Fibroblast of skin of right biceps (primary cell): ENCODE data around the gene TAS1R3.
"Not testable (repeated sequence)": the region's sequence is repeated elsewhere in the genome, so short reads cannot be mapped to it uniquely, and the experiment has no call there.

Experiments used
- DNase-seq: peaks from one replicate; pipeline ENCODE4 v3.0.0-alpha.2; 2013

TAS1R3 gene

GRCh38 chr1:1309251-1310108 lies 21.6 kb upstream of the TAS1R3 start:
- DNase-seq: no peak

GRCh38 chr1:1310109-1310385 lies 21.0 kb upstream of the TAS1R3 start:
- DNase-seq: no peak

GRCh38 chr1:1310476-1311053 lies 20.5 kb upstream of the TAS1R3 start:
- no peak for DNase-seq

GRCh38 chr1:1311107-1312104 lies 19.7 kb upstream of the TAS1R3 start:
- DNase-seq: no peak

GRCh38 chr1:1312450-1313314 lies 18.4 kb upstream of the TAS1R3 start:
- no peak for DNase-seq

GRCh38 chr1:1313500-1314236 lies 17.4 kb upstream of the TAS1R3 start:
- DNase-seq: no peak

GRCh38 chr1:1314237-1314586 lies 16.9 kb upstream of the TAS1R3 start:
- no peak for DNase-seq

- DNase-seq: no peak
Measured at GRCh38 chr1:1314678-1315335, 16.3 kb upstream of the TAS1R3 start.

GRCh38 chr1:1315435-1315954 lies 15.6 kb upstream of the TAS1R3 start:
- no peak for DNase-seq

GRCh38 chr1:1316199-1316598 lies 14.9 kb upstream of the TAS1R3 start:
- not testable (repeated sequence) for DNase-seq

GRCh38 chr1:1317420-1317819 lies 13.7 kb upstream of the TAS1R3 start:
- no peak for DNase-seq

GRCh38 chr1:1318131-1318652 lies 12.9 kb upstream of the TAS1R3 start:
- peak; percentile 92 for DNase-seq

GRCh38 chr1:1318777-1319645 lies 12.1 kb upstream of the TAS1R3 start:
- no peak for DNase-seq

- no peak for DNase-seq
Measured at GRCh38 chr1:1319646-1319941, 11.5 kb upstream of the TAS1R3 start.

GRCh38 chr1:1320666-1321448 lies 10.2 kb upstream of the TAS1R3 start:
- no peak for DNase-seq

- DNase-seq: no peak
Measured at GRCh38 chr1:1321477-1321876, 9.6 kb upstream of the TAS1R3 start.

GRCh38 chr1:1322418-1322817 lies 8.7 kb upstream of the TAS1R3 start:
- no peak for DNase-seq

- DNase-seq: no peak
Measured at GRCh38 chr1:1322952-1323351, 8.1 kb upstream of the TAS1R3 start.

GRCh38 chr1:1324084-1324523 lies 7.0 kb upstream of the TAS1R3 start:
- no peak for DNase-seq
